GM18951 (cell line): ENCODE results near the gene ALDH1L2.

Source experiments
- POLR2A ChIP-seq: IDR thresholded peaks from 4 replicates; pipeline ENCODE4 v1.6.1; 2011; ENCODE audit warnings: mild to moderate bottlenecking; ENCODE audit not compliant: insufficient read length, insufficient read depth; ENCODE audit errors: extremely low read depth
- in situ Hi-C: fragments of 300-500 bp; cut with MboI; formaldehyde crosslinking; loops from one replicate; pipeline ENCODE4 v1.12.0; 2022; ENCODE audit warnings: low sequenced_read_pairs, mixed read lengths, inconsistent platforms; ENCODE audit not compliant: unreplicated experiment

ALDH1L2 gene

DNA sequence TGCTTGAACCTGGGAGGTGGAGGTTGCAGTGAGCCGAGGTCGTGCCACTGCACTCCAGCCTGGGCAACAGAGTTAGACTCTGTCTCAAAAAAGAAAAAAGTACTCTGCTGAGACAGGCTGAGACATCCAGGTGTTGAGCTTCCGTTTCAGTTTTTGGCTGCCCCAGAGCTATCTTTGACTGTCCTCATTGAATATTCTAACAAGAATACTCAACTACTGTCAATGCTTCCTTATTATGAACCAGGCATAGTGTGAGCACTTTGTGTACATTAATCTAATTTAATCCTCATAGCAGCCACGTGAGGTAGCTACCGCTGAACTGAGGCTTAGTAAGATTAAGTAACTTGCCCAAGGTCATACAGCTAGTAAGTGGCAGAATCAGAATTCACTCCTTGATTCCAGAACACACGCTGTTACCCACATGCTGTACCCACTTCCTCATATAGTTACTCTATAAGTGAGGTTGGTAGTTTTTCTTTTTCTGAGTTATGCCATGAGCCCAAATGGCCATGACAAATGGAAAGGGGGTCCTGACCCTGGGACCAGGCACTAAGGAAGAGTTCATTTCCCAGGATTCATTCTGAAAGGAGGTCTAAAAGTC, 11.3 kb downstream of the ALDH1L2 start:
- in situ Hi-C loops: loop anchor here (25.0 kb wide), 1 partner anchor 686 kb away; no protein-coding TSS in a partner anchor
- no peak for TF ChIP-seq POLR2A

DNA sequence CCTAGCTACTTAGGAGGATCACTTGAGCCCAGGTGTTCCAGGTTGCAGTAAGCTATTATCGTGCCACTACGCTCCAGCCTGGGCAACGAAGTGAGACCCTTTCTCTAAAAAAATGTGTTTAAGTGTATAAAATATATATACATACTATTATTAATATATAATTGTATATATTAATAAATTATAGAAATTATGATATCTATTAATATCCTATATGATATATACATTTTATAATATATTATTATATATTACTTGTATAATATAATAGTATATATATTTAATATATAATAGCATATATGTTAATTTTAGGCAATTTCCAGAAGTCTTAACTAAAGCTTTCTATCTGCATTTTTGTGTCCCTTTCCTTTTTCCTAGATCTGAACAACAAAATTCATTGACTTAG, 12.3 kb downstream of the ALDH1L2 start:
- no peak for TF ChIP-seq POLR2A

DNA sequence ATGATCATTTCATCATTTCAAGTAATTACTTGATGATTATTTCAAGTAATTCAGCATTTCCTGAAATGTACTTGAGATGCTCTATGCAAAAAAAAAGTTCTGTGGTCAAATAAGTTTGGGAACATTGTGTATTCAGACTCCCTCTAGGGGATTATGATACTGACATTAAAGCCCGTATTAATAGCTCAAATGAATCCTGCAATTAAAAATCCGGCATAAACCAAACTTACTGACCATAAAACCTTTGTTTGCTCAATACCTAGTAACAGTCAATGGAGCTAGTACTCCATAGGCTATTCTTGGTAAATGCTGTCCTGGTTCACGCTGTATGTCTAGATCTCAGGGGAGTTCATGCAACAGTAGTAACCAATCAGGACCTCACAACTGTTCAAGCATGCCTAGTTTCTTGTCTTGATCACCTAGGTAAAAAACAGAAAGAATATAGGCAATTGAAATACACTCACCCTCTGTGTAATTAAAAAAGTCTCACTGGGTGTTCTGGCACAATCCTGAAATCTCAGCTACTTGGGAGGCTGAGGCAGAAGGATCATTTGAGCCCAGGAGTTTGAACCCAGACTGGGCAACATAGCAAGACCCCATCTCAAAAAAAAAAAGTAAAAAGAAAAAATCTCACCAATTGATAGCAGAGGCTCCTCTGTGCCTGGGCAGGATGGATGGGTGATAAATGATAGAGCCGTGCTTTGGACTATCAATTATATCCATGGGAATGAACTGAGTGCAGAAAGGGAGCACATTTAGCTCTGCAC, 14.1 kb downstream of the ALDH1L2 start:
- no peak for TF ChIP-seq POLR2A
- in situ Hi-C loops: loop anchor here (25.0 kb wide), 1 partner anchor 683 kb away; no protein-coding TSS in a partner anchor

More for the DNA sequence above, 12.3 kb downstream of the ALDH1L2 start:
- in situ Hi-C loops: loop anchor here (25.0 kb wide), 1 partner anchor 685 kb away; no protein-coding TSS in a partner anchor

DNA sequence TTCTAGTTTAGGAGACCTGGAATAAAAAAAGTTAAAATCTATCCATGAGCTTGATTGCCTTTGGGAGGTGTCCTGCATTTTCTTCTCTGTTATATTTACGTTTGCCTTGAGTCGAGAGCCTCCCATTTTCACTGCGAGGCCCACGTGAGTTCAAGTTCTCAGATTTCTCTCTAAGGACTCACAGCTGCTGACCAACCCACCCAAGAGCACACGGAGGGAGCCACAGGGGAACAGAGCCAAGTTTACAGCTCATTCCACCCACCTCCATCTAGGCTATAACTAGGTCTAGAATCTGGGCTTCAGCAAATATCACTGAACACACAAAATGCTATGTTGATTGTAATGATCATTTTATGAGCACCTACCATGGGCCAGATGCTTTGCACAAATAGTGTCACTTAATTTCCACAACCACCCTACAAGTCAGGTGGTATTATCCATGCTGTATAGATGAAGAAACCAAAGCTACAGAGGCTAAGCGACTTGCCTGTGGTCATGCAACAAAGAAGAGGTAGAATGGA, 16.7 kb downstream of the ALDH1L2 start:
- in situ Hi-C loops: loop anchor here (25.0 kb wide), 1 partner anchor 680 kb away; no protein-coding TSS in a partner anchor
- no peak for TF ChIP-seq POLR2A

DNA sequence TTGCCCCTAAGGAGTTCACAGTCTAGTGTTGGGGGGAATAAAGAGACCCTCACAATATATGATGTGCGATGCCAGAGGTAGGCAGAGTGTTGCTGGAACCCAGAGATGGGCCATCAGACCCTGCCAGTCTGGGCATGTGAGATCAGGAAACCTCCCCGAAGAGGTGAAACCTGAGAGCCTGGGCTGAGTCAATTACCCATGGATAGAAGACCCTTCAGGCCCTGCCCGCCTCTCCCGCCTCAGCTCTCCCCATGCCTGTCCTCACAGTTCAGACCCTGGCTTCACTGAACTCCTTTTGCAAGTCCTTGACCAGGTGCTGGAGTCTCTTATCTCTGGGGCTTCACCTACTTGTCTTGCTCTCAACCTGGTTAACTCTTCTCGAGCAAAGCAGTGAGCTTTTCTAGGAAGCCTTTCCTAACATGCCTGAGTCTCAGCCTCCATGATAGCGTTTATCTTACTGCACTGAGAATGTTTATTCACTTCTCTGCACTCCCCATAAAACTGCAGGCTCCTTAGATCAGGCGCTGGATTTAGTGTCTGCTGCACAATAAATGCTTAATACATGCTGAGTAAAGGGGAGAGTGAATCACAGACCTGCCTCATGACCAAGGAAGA, 19.6 kb downstream of the ALDH1L2 start:
- no peak for TF ChIP-seq POLR2A
- in situ Hi-C loops: loop anchor here (25.0 kb wide), 1 partner anchor 677 kb away; no protein-coding TSS in a partner anchor

DNA sequence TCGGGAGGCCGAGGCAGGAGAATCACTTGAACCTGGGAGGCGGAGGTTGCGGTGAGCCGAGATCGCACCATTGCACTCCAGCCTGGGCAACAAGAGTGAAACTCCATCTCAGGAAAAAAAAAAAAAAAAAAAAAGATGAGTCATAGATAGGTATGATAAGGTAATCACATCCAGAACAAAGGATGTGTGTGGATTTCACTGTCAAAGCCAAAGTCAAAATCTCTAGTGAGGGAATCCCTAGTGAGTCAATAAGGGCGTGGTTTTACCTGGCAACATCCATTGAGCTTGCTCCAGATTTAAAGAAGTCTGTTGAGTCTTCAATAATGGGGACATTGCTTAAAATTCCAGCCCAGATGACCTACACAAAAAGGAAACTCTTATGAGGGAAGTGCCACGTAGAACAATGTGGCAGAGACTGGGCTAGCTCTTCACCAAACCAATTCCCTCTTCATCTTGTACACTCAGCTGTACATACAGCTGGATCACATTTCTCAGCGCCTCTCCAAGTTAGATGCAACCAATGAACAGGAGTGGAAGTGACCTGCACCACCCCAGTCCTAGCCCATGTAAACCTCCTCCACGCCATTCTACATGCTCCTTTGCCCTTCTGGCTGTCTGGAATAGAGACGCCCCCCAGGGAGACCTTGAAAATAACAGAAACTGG, 23.4 kb downstream of the ALDH1L2 start:
- in situ Hi-C loops: loop anchor here (25.0 kb wide), 1 partner anchor 674 kb away; no protein-coding TSS in a partner anchor
- TF ChIP-seq POLR2A: no peak

DNA sequence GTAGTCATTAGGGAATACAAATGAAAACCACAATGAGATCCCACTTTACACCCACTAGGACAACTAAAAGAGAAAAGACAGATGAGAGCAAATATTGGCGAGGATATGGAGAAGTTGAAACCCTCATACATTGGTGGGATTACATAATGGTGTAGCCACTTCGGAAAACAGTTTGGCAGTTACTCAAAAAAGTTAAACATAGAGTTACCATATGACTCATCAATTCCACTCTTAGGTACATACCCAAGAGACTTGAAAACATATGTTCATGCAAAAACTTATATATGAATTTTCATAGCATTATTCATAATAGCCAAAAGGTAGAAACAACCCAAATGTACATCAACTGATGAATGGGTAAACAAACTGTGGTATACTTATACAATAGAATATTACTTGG, 27.1 kb downstream of the ALDH1L2 start:
- TF ChIP-seq POLR2A: no peak
- in situ Hi-C loops: loop anchor here (10.0 to 25.0 kb wide), 2 partner anchors 382 to 670 kb away; no protein-coding TSS in a partner anchor

DNA sequence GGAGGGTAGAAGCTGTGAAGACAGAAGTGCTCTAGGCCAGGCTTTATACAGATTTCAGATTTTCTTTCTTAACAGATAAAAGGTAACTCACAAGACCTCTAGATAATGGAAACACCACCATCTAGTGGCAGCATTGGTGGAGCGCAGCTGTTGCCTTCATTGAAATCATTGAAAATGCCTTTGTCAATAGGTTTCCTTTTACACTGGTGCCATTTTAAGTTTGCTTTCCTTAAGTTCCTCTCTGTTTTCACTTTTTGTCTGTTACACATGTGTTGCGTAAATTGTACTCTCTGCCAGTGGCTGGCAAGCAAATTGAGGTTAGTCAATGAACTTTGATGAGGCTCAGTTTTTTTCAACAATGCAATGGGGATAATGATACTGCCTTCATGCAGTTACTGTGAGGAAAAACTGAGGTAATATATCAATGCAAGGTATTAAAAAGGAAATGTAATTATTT, 31.1 kb downstream of the ALDH1L2 start:
- no peak for TF ChIP-seq POLR2A
- in situ Hi-C loops: loop anchor here (10.0 to 25.0 kb wide), 2 partner anchors 378 to 666 kb away; no protein-coding TSS in a partner anchor

DNA sequence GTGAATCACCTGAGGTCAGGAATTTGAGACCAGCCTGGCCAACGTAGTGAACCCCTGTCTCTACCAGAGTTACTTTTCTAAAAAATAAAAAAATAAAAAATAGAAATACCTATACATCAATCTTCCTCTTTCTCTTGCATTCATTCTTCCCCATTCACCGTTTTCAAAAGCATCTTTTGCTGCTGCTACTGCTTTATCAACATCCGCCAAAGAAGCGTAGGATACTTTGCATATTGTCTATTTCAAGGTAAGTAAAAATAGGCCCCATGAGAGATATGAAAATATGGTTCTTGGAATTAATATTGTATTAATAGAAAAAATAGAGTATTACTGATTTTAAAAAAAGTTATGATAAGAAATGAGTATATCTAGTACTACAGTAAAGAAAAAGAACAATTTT, 32.3 kb downstream of the ALDH1L2 start:
- in situ Hi-C loops: loop anchor here (10.0 to 25.0 kb wide), 2 partner anchors 377 to 665 kb away; no protein-coding TSS in a partner anchor
- TF ChIP-seq POLR2A: no peak

DNA sequence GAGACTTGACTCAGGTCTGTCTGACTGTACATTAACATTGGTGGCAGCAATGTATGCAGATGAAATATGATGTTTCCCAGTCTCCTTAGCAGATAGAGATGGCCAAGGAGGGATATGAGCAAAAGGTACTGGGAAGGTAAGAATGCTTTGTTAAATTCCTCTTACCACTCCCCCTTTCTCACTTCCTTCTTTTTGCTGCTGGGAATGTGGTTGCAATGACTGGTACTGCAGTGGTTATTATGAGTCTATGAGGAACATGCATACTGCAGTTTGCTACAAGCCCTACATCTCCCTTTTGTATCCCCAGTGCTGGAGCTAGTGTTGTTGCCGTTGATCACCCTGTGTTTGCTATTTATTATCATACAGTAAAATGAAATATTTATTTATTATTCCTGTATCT, 35.9 kb downstream of the ALDH1L2 start:
- in situ Hi-C loops: no loop called here
- no peak for TF ChIP-seq POLR2A

DNA sequence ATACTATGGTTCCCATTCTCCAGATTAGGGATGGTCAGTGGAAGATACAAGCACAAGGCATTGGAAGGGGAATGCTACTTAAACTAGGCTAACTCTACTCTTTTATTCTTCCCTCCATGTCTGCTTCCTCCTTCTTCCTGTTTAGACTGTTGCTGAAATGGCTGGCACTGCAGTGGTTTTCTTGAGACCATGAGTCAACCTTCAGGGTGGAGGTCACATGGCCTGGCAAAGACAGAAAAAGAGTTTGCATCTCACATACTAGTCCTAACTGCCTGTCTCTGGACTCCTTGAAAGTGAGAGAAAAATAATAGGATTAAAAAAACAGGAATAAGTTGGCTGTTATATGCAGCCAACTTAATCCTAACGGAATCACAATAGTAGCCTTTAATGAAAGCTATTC, 37.0 kb downstream of the ALDH1L2 start:
- TF ChIP-seq POLR2A: no peak
- in situ Hi-C loops: no loop called here

DNA sequence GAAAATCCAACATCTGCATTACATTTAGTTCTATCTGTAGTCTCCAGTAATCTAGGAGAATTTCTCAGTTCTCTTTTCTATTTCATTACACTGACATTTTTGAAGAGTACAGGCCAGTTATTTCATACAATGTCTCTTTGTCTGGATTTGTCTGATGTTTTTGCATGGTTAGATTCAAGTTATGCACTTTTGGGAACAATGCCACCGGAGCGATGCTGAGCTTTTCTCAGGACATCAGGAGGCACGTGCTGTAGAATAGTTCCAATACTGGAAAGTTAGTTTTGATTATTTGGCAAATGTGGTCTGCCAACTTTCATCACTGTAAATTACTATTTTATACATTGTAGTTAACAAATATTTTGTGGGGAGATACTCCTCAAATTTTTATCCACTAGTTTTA, 43.1 kb downstream of the ALDH1L2 start:
- TF ChIP-seq POLR2A: no peak
- in situ Hi-C loops: no loop called here

DNA sequence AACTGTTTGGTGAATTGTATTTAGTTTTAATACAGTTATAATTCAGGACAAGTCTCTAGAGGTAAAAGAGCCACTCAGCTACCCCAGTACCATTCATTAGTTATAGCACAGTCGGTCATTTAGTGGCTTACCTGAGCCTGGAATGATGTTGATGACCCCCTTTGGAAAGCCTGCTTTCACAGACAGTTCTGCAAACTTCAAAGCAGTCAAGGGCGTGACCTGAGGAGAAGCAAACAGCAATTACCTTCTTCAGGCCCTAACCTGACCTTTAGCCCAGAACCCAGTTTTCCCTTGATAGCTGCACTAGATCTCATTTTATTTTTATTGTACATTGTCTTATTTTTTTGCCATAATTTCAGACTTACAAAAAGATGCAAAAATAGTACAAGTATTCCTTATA, 43.8 kb downstream of the ALDH1L2 start:
- in situ Hi-C loops: no loop called here
- TF ChIP-seq POLR2A: no peak
